GM19240 (cell line): ENCODE results near the gene SNCB.
A peak's percentile ranks its signal among the peaks of the same experiment; 100 is the strongest.

Source experiments
- DNase-seq: peaks from one replicate; pipeline ENCODE4 v3.0.0; 2011; ENCODE audit warnings: low spot score; ENCODE audit not compliant: insufficient read length

SNCB gene

GRCh38 chr5:176625512-176625911 is 4.8 kb downstream of the SNCB start:
- no peak for DNase-seq

DNA sequence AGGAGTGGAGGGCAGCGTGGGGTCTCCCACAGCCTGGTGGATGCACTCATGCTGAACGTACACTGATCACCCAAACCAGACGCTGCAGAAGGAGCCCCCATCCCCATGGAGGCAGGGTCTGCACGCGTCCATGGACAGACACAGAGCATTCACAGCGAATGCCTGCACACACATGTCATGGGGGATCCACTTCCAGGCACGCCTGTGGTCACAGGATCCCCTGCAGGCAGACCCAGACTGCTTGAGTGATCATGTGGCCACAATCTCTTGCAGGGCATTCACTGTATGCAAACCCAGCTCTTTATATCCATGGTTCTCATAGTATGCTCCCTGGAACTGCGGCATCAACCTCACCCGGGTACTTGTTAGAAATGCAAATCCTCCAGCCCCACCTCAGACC is 5.4 kb downstream of the SNCB start:
- no peak for DNase-seq

DNA sequence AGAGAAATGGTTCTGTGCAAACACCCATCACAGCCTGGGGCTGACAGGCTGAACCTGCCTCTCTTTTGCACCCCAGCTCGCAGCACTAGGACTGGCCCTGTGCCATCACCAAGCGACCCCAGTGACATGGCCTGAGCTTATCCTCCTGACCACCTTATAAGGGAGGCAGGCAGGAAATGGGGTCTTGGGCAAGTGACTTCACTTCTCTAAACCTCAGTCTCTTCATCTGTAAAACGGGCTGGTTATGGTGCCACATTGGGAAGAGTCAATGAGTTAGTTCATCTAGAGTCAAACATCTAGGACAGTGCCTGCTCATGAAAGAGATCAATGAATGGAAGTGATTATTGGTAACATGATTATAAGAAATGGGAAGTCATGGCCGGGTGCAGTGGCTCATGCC is 6.2 kb downstream of the SNCB start:
- no peak for DNase-seq

GRCh38 chr5:176621661-176622079 is 8.7 kb downstream of the SNCB start:
- DNase-seq: no peak

- DNase-seq: no peak
Measured at GRCh38 chr5:176620333-176620981, 9.9 kb downstream of the SNCB start.

GRCh38 chr5:176619569-176620332 is 10.6 kb downstream of the SNCB start:
- no peak for DNase-seq

- DNase-seq: peak; percentile 77
Measured at GRCh38 chr5:176619203-176619568, 11.1 kb downstream of the SNCB start.

- no peak for DNase-seq
Measured at GRCh38 chr5:176618783-176619182, 11.6 kb downstream of the SNCB start.

DNA sequence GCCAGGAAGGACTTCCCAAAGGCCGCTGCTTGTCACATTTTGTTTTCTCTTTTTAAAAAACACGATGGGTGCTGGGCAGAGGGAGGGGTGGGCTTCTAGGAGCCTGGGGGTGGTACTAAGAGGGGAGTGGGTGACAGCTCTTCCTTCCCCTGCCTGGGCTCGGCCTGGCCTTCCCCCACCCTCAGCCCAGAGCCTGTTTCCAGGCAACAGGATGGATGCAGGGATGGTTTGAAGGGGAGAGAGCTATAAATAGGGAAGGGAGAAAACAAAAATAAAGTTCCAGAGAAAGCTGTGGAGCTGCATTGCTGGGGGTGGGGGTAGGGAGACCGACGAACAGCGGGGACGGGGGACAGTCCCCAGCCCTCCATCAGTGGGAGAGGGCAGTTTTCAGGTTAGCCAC is 13.8 kb downstream of the SNCB start:
- no peak for DNase-seq

DNA sequence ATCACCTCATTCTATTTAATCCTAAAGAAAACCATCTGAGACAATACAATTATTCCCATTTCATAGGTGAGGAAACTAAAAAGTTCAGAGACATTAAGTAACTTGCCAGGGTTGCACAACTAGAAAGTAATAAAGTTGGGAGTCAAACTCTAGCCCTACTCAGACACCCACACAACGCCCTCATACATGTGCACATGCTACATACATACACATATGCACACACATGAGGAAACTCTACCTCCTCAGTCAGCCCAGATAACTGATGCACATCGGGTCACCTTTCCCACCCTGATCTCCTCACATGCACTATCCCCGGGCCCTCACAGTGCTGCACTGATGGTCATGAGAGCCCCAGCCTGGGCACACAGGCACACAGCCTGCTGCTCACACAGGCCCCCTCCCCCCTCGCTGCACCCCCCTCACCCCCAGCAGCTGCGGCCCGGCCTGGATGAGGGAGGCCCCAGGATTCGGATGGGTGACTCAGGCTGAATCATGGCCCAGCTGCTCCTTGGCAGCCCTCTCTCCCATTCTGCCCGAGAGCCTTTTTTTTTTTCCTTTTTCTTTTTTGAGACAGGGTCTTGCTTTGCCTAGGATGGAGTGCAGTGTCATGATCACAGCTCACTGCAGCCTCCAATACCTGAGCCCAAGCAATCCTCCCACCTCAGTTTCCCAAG is 15.4 kb downstream of the SNCB start:
- DNase-seq: no peak

DNA sequence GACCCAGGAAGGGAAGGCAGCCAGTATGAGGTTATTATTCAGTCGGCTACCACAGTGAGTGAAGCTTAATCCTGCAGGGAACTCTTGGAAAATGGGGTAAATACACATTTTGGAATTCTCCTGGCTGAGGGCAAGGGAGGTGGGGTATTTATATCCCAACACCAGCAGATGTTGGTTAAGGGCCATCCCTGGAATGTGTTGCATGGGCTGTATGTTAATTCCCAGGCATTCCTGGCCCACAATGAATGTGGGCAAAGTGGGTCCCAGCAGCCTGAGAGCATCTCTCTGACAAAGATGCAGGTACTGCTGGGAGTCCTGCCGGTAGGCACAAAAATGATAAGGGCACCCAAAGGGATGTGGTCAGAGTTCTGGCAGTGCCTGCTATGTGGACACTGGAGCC is 17.5 kb downstream of the SNCB start:
- no peak for DNase-seq

GRCh38 chr5:176612008-176612407 is 18.3 kb downstream of the SNCB start:
- no peak for DNase-seq

- no peak for DNase-seq
Measured at GRCh38 chr5:176611435-176611834, 18.9 kb downstream of the SNCB start.

GRCh38 chr5:176610435-176610773 is 19.9 kb downstream of the SNCB start:
- no peak for DNase-seq

DNA sequence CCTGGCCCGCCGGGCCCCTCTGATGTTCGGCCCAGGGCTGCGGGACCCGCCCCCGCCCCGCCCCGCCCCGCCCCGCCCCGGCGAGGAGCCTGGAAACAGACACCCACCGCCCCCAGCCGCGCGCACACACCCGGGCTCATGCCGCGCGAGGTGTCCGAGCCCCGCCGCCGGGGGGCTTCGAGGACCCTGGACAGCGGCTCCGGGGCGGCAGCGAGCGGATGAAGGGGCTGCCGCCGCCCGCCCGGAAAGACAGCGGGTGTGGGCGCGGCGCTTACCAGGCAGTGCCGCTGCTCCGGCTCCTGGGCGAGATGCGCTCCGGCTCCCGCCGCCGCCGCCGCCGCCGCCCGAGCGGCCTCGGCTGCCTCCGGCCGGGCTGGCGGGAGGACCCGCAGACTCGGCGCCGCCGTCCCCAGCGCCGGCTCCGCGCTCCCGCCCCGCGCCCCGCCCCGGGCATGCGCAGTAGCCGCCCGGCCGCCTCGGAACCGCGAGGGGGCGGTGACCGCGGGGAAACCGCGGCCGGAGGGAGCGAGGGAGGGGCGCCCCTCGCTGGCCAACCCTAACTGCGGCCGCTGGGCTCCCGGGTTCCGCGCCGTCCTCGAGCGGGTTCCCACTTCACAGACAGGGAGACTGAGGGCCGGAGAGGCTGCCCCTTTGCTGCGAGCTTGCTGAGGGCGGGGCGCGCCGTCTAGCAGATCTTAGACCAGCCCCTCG is 20.5 kb downstream of the SNCB start, which contains the start of gene GPRIN1:
Gene GPRIN1 (minus strand): TSS at position 433 of the 711 bp plus-strand sequence. CDS start 10,322 bp downstream, outside the sequence.
- peak; percentile 93 for DNase-seq

DNA sequence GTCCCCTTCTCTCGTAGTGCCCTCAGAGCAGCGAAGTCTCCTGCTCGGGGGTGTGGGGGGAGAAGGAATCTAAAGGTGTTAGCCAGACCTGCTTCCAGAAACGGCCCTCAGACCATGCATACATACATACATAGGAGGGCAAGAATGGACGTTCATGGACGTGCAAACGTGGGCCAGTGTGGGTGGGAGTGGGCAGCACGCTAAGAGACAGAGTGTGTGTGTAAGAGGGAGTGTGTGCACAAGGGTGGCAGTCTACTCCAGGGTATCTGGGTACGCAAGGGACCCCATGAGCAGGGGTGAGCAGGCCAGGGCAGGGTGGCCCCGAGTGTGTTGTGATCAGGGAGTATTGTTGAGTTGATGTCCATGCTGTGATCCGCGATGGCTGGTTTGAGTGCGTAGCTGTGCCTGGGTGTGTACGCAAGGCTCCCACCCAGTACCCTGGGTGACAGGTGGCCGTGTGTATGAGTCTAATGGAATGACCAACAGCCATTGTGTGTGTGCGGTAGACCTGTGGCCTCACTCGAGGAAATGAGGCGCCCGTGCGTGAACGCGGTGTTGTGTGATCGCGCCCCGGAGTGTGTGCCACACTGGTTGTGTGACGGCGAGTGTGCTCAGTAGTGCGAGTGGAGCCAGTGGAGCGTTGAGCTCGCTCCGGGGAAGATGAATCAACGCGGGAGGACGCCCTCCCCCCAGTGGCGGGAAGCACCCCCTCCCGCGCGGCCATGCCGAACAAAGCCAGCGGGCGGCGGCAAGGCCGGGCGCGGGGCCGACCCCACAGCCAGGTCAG is 21.2 kb downstream of the SNCB start:
- DNase-seq: no peak

GRCh38 chr5:176608142-176608705 is 22.1 kb downstream of the SNCB start:
- no peak for DNase-seq

DNA sequence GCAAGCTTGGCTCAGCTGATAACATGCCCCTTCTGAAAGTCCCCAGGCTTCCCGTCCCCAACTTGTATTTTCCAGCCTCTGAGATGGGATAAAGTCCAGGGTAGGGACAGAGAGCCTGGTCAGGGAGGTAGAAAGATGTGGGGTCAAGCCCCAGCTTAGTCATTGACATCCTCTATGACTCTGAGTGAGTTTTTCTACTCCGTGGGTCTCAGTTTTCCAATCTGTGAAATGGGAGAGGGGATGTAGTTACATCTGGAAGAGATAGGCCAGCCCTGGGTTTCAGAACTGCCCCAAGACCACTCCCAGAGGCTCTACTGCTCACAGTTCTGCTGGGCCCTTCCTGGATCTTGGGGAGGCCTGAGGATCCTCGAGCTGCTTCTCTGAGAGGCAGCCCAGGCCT is 23.5 kb downstream of the SNCB start:
- DNase-seq: no peak

DNA sequence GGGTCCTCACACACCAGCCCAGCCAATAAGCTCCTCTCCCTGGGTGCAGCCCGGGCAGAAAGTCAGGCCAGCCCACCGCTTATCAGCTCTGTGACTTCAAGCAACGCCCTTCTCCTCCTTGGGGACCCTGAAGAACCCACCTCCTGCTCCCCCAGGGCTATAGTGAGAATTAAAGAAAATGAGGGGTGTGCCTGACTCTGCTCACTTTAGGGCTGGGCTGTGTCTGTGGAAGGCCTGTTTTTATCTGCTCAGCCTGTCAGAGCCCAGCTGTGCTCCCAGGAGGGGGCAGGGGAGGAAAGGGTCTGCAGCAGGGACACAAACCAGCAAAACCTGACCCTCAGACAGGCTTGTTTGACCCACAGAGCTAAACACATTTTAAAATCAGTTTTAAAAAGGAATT is 24.3 kb downstream of the SNCB start:
- DNase-seq: no peak

- DNase-seq: no peak
Measured at GRCh38 chr5:176603091-176603490, 27.2 kb downstream of the SNCB start.
